Neural cell (in vitro differentiated cells): ENCODE data around the gene ETV3.

Experiments
- CTCF ChIP-seq: fragments of 450-650 bp; IDR thresholded peaks from 2 replicates; pipeline ENCODE4 v1.5.1; 2014; ENCODE audit warnings: antibody characterized with exemption, mild to moderate bottlenecking, moderate library complexity; ENCODE audit not compliant: poor library complexity, severe bottlenecking
- POLR2AphosphoS5 ChIP-seq: IDR thresholded peaks from 2 replicates; pipeline ENCODE4 v1.6.1; 2012

- no peak for TF ChIP-seq CTCF
- TF ChIP-seq POLR2AphosphoS5, result no peak
Measured at GRCh38 chr1:157105298-157105987, 32.8 kb downstream of the ETV3 start.
